GM21360 (cell line): ENCODE data around the gene RALGAPA2.

Experiments used
- ATAC-seq: cut with Tn5 transposase; IDR thresholded peaks from one replicate; pipeline ENCODE4 v1.9.1; 2021; ENCODE audit warnings: mild to moderate bottlenecking, moderate library complexity; ENCODE audit not compliant: unreplicated experiment

RALGAPA2 gene

GRCh38 chr20:20637998-20638725 lies 74.3 kb downstream of the RALGAPA2 start:
- no peak for ATAC-seq

- no peak for ATAC-seq
Observed at GRCh38 chr20:20635006-20635405, 77.4 kb downstream of the RALGAPA2 start.

- ATAC-seq, result no peak
Observed at GRCh38 chr20:20632644-20633043, 79.8 kb downstream of the RALGAPA2 start.

- no peak for ATAC-seq
Observed at GRCh38 chr20:20630551-20630950, 81.9 kb downstream of the RALGAPA2 start.

- ATAC-seq, result no peak
Observed at GRCh38 chr20:20629556-20630188, 82.8 kb downstream of the RALGAPA2 start.

GRCh38 chr20:20628314-20628713 lies 84.1 kb downstream of the RALGAPA2 start:
- ATAC-seq, result no peak

GRCh38 chr20:20627471-20627870 lies 85.0 kb downstream of the RALGAPA2 start:
- no peak for ATAC-seq

GRCh38 chr20:20624914-20625313 lies 87.5 kb downstream of the RALGAPA2 start:
- ATAC-seq, result no peak

- ATAC-seq, result no peak
Observed at GRCh38 chr20:20621195-20621594, 91.2 kb downstream of the RALGAPA2 start.

GRCh38 chr20:20614391-20614790 lies 98.1 kb downstream of the RALGAPA2 start:
- ATAC-seq, result no peak

- no peak for ATAC-seq
Observed at GRCh38 chr20:20612251-20612650, 100.2 kb downstream of the RALGAPA2 start.

GRCh38 chr20:20611167-20611566 lies 101.3 kb downstream of the RALGAPA2 start:
- no peak for ATAC-seq

GRCh38 chr20:20609522-20609921 lies 102.9 kb downstream of the RALGAPA2 start:
- ATAC-seq, result no peak

- no peak for ATAC-seq
Observed at GRCh38 chr20:20608641-20609040, 103.8 kb downstream of the RALGAPA2 start.

GRCh38 chr20:20608041-20608440 lies 104.4 kb downstream of the RALGAPA2 start:
- ATAC-seq, result no peak

- no peak for ATAC-seq
Observed at GRCh38 chr20:20606881-20607280, 105.6 kb downstream of the RALGAPA2 start.

GRCh38 chr20:20606050-20606449 lies 106.4 kb downstream of the RALGAPA2 start:
- ATAC-seq, result no peak

GRCh38 chr20:20604907-20605306 lies 107.5 kb downstream of the RALGAPA2 start:
- ATAC-seq, result no peak

- ATAC-seq, result no peak
Observed at GRCh38 chr20:20604357-20604756, 108.1 kb downstream of the RALGAPA2 start.

GRCh38 chr20:20603339-20603990 lies 109.0 kb downstream of the RALGAPA2 start:
- peak; percentile 98 for ATAC-seq

- ATAC-seq, result no peak
Observed at GRCh38 chr20:20597966-20598365, 114.5 kb downstream of the RALGAPA2 start.

GRCh38 chr20:20594171-20594530 lies 118.3 kb downstream of the RALGAPA2 start:
- ATAC-seq, result no peak
